HG03565 (cell line): ENCODE results near the gene AAMP.

Experiments
- ATAC-seq: cut with Tn5 transposase; IDR thresholded peaks from one replicate; pipeline ENCODE4 v1.9.1; 2021; ENCODE audit warnings: mild to moderate bottlenecking, moderate library complexity; ENCODE audit not compliant: unreplicated experiment

Gene AAMP

GRCh38 chr2:218261423-218262236 lies 8.3 kb downstream of the AAMP start:
- no peak for ATAC-seq

- no peak for ATAC-seq
Measured at GRCh38 chr2:218260742-218261422, 9.1 kb downstream of the AAMP start, which contains the start of gene GPBAR1. Gene GPBAR1, plus strand, starts transcription at chr2:218261015. Its CDS starts 1,710 bp downstream, at chr2:218262725.

- ATAC-seq: no peak
Measured at GRCh38 chr2:218260166-218260565, 9.8 kb downstream of the AAMP start.

- no peak for ATAC-seq
Measured at GRCh38 chr2:218259099-218259961, 10.6 kb downstream of the AAMP start.

- ATAC-seq: peak; percentile 64
Measured at GRCh38 chr2:218257390-218257981, 12.5 kb downstream of the AAMP start.

DNA sequence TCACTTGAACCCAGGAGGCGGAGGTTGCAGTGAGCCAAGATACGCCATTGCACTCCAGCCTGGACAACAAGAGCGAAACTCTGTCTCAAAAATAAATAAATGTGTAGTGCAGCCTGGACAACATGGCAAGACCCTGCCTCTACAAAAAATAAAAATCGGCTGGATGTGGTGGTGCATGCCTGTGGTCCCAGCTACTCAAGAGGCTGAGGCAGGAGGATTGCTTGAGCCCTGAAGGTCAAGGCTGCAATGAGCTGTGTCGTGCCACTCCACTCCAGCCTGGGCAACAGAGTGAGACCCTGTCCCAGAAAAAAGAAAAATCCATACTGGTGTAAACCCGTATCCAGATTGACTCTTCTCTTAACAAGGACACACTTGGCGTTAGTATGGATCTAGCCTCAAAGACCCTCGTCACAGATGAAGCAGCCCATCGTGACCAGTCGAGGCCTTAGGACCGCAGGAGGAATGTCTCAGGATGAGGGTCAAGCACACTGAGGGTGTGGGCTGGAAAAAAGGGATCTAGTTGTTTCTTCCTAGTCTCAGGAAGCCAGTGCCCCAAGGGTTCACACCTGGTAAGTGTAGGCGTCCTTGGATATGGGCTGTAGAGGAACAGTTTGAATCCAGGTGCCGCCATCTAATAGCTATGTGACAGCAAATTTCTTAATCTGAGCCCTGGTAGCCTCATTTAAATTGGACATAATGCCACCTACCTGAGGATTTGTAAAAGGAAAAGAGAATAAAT lies 13.2 kb downstream of the AAMP start:
- ATAC-seq: no peak

- no peak for ATAC-seq
Measured at GRCh38 chr2:218255446-218255845, 14.5 kb downstream of the AAMP start.

GRCh38 chr2:218253232-218253625 lies 16.7 kb downstream of the AAMP start:
- ATAC-seq: no peak

DNA sequence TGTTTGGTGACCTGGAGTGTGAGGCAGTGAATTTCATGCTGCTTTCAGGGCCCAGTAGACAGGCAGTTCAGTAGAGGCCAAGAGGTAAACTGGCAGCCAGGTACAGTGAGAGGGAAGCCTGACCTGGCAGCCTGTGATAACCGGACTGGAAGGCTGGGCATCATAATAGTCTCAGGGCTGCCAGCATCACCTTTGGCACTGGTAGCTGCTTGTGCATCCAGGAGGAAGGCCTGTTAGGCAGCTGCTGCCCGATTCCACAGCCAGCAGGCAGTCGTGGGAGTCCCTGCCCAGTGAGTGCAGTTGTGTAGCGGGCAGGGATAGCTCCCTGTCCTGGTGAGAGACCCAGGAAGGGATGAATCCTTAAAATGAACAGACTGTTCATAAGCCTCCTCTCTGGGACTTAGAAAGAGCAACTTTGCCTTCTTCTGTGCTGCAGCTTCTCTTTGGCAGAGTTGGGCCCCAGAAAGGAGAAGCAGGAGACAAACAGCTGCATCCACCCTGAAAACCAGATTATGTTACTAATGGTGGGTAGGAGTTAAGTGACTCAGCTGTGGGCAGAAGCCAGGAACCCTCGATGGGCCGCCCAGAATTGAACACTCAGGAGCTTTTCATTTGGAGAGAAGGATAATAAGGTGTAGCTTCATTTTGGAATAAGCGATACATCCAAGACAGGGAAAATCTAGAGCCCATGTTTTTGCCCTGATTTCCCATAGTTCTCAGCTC lies 17.3 kb downstream of the AAMP start:
- no peak for ATAC-seq

DNA sequence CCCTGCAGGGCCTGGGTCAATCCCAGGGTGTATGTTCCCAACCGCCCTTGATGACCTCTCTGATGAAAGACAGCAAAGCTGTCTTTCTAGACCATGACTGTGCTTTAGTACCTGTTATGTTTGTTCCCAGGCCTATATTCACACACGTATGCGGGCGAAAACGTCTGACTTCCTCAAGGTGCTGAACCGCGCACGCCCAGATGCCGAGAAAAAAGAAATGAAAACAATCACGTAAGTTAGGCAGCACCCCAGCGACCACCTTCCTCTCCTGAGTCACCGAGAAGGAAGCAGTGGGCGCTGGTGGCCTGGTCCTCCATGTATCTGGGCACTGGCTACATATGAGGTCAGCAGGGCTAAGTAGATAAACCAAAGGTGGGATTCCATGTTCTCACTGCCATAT lies 20.2 kb downstream of the AAMP start:
- no peak for ATAC-seq

- ATAC-seq: no peak
Measured at GRCh38 chr2:218245214-218245613, 24.7 kb downstream of the AAMP start.

GRCh38 chr2:218244665-218245064 lies 25.3 kb downstream of the AAMP start:
- ATAC-seq: no peak

DNA sequence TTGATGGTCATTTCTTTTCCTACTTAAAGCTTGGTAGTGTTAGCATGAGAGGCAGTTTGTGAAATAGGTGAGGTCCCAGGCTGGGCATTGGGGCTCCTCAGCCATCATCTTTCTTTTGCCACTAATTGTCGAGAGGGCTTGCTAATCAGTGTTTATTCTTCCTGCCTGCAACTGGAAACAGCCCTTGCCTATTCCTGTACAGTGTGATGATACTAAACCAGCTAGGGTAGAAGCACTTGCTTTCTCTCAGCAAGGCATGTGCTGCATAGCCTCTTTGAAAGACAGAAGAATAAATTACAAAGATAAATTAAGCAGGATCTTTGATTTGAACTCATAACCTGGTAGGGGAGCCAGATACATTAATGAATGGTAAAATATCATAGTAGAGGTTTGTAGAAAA lies 25.7 kb downstream of the AAMP start:
- ATAC-seq: no peak

DNA sequence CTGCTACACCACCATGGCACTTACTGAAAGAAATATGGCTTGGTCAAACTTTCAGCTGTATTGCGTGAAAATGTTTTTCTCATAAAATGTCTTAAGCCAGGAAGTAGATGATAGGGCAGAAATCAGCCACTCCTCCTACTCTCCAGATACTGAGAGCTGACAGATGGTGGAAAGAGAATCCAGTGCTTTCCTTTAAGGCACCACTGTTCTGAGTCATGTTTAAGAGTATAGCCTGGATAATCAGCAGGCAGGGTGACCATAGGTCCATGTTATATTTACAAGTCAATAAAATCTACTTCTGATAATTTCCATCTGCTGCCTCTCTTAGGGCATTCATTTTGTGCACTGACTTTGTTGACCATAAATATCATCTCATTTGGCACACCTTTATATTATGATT lies 31.1 kb downstream of the AAMP start:
- ATAC-seq: no peak

- ATAC-seq: no peak
Measured at GRCh38 chr2:218236829-218237228, 33.1 kb downstream of the AAMP start.

DNA sequence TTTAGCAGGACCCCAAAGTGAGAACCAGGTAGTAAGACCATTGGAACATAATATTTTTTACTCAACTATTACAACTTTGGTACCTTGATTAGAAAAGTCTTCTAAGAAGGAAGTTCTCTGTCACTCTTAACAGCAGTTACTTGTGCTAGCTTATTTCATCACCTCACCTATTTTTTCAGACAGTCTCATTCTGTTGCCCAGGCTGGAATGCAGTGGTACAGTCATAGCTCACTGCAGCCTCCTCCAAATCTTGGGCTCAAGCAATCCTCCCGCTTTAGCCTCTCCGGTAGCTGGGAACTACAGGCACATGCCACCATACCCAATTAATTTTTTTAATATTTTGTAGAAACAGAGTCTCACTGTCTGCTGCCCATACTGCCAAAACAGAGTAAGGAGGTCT lies 34.9 kb downstream of the AAMP start:
- ATAC-seq: no peak

DNA sequence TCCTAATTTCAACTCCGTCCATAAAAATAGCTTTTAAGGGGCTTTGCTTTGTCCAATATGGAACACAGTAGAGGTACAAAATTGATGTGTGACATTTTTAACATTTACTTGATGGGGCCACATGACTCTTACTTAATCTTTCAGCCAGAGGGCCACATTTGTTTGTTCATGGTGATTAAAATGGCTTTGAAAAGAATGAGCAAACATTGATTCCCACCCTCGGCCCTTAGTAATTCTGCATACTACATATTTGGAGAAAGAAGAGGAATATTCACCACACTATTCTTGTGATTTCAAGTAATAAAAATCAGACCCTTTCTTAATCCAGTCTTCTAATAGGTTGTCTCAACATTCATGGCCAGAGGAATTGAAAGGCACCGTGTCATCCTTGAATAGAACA lies 35.4 kb downstream of the AAMP start:
- no peak for ATAC-seq

DNA sequence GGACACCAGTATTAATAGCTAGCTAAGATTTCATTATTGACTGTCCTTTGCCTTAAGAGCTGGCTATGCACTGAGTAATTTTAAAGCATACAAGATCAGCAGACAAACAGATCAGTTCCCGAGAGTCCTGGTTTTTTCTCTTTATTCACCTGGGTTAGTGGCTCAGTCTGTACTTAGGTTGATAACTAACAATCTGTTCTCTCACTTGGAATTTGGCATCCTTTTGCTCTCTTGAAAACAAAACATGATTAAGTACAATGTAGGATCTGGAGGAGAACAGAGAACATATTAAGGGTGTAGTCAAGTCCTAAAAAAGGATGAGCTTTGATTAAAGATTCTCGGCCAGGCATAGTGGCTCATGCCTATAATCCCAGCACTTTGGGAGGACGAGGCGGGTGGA lies 36.4 kb downstream of the AAMP start:
- no peak for ATAC-seq

DNA sequence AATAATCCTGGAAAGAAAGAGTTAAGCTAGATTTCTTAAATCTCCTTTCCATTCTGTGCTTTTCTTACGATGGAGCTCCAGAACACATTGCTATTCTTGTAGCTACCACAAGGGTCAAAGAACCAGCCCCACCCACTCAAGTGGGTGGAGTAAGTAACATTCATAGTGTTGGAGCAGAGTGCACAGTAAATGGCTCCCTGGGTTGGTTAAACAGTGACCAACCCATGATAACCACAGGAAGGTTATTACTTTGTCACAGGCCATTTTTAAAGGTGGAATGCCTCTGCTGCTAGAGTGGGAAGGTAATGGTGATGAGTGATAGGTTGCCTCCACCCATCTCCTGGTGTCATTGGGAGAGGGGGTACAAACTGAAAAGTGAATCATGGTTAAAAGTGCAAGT lies 39.1 kb downstream of the AAMP start:
- no peak for ATAC-seq

DNA sequence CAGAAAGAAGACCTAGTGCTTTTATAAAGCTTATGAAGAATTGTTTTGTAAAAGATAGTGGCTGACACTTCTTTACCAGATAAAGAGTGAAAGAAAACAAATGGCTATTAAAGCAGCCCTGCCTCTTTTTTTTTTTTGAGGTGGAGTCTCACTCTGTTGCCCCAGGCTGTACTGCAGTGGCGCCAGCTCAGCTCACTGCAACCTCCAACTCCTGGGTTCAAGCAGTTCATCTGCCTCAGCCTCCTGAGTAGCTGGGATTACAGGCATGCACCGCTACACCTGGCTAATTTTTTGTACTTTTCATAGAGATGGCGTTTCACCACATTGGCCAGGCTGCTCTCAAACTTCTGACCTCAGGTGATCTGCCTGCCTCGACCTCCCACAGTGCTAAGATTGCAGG lies 40.1 kb downstream of the AAMP start:
- no peak for ATAC-seq
